Superior temporal gyrus (tissue), 1 donor: ENCODE results near the gene ITPK1.
A peak's percentile ranks its signal among the peaks of the same experiment; 100 is the strongest.
"Not testable (repeated sequence)": the region's sequence is repeated elsewhere in the genome, so short reads cannot be mapped to it uniquely, and the experiment has no call there.

Source experiments
- DNase-seq: peaks from one replicate; pipeline ENCODE4 v3.0.0-alpha.2; 2016; ENCODE audit errors: extremely low spot score

Gene ITPK1

GRCh38 chr14:93131257-93131820, 15.6 kb upstream of the ITPK1 start:
- not testable (repeated sequence) for DNase-seq

- no peak for DNase-seq
Observed at GRCh38 chr14:93128725-93129459, 13.2 kb upstream of the ITPK1 start.

- no peak for DNase-seq
Observed at GRCh38 chr14:93126111-93126510, 10.4 kb upstream of the ITPK1 start.

DNA sequence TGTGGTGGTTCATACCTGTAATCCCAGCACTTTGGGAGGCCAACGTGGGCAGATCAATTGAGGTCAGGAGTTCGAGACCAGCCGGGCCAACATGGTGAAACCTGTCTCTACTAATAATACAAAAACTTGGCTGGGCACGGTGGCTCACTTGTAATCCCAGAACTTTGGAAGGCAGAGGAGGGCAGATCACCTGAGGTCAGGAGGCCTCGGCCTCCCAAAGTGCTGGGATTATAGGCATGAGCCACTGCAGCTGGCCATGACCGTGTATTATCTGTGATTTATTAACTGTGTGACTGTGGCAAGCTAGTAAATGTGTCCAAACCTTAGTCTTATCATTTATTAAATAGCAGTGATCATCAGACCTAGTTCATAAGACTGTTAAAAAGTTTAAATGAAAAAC, 7.1 kb upstream of the ITPK1 start:
- no peak for DNase-seq

DNA sequence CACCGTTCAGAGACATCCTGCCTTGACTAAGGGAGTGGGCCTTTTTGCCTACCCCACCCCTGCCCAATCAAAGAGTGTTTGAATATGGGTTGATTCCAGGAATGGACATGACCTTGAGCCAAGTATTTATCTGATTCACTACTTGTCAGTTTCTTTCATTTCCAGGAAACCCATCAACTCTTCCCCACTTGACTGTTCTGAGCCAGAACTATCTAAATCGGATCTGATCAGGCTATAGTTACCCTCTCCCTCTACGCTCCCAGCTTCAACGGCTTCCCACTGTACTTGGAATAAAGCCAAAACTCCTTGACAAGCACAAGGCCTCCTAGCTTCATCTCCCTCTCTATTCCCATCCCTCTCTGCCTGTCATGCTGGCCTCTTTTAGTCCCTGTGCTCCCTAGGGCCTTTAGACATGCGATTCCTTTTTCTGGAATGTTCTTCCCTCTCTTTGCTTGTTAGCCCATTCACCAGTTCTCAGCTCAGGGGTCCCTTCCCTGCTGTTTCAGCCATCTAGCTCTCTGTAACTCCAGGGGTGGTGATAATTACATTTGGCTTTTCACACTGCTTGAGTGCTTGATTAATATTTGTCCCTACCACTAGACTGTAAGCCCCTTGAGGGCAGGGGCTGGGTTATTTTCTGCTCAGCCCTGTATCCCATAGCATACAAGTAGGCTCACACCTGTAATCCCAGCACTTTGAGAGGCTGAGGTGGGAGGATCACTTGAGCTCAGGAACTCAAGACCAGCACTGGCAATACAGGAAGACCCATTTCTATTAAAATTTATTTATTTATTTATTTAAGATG, 5.5 kb upstream of the ITPK1 start:
- DNase-seq: no peak

- DNase-seq: no peak
Observed at GRCh38 chr14:93120517-93120916, 4.8 kb upstream of the ITPK1 start.

DNA sequence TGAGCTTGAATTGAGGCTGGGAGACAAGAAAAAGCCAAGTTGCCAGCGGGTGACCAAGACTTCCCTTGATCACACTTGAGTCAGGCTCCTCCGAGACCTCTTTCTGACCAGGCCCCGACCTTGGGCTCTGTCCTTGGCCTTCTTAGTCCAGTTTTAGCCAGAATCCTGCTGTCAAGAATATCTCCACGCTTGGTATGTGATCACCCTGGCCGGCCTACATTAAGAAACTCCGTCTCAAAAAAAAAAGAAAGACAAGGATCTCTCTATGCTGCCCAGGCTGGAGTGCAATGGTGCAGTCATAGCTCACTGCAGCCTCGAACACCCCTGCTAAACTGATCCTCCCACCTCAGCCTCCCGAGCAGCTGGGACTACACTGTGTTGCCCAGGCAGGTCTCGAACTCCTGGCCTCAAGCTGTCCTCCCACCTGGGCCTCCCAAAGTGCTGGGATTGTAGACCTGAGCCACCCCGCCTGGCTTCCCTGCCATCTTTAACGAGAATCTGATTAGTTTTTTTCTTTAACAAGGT, 1.0 kb upstream of the ITPK1 start:
- no peak for DNase-seq

DNA sequence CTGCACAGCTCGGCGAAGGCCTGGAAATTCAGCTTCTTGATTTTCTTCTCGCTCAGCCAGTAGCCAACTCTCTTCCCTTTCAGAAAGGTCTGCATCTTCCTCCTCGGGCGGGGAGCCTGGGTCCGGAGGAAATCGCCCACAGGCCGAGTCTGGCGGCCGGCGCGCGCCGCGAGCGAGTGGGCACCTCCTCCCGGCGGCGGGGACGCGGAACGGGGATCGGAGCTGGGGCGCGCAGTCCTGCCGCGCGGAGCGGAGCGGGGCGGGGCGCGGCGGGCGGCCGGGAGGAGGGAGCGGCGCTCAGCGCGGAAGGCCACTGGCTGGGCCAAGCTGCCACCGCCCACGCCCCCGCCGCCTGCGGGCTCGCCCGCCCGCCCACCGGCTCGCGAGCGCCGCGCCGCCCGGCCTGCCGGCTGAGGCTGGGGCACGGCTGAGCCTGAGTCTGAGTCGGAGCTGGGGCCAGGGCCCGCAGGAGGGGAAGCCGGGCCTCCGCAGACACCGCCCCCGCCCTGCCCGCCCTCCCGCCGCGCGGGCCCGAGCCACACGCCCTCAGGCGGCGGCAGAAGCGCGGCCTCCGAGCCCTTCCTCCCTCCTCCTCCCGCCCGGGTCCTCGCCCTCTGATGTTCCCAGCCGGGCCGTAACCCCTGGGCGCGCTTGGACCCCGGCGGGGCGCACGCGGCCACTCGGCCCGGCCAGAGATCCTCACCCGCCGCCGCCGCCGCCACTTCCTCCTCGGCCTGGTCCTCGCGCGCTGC, 480 bp downstream of the ITPK1 start:
- DNase-seq: peak; percentile 87

DNA sequence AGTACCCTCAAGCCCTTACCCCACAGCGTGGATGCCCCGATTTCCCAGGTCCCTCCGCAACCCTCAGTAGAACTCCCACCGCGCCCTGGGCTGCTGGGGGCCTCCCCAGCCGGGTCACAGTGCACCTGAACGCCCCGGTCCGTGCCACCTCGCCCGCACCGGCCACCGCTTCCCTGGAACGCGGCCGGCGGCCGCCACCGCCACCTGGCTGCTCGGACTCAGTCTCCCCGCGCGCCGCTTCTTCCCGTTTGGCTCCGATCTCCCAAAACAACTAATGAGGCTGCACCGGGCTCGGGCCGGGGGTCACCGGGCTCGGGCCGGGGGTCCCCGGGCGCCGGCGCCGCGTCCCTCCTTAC, 1.0 kb downstream of the ITPK1 start:
- DNase-seq: no peak

GRCh38 chr14:93114068-93114710, 1.5 kb downstream of the ITPK1 start:
- DNase-seq: peak; percentile 56

DNA sequence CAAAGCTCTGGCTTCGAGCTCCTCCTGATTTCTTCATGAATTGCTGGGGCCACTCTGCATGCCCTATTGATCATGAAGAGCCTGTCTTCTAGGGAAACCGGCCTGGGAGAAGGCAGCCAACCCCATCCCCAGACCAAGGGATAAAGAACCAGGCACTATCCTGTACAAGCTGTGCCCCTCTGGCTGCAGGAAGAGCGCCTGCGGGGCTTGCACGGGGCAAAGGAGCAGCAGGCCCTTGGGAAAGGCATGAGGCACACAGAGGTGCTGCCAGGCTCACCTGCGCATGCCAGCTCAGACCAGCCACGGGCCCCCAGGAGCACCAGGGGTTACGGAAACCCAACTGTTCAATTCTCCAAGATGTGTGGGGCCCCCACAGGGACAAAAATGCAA, 2.1 kb downstream of the ITPK1 start:
- no peak for DNase-seq

GRCh38 chr14:93112891-93113677, 2.6 kb downstream of the ITPK1 start:
- DNase-seq: peak; percentile 97

DNA sequence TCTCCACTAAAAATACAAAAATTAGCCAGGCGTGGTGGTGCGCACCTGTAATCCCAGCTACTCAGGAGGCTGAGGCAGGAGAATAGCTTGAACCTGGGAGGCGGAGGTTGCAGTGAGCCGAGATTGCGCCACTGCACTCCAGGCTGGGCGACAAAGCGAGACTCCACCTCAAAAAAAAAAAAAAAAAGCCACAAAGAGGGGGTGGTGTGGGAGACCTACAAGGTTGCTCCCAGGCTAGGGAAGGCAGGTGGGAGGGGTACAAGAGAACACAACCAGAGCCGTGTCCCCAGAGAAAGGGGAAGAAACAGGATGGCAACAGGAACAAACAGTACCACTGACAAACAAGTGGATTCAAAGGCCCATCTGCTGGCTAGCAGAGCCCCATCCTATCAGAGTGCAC, 4.2 kb downstream of the ITPK1 start:
- not testable (repeated sequence) for DNase-seq

DNA sequence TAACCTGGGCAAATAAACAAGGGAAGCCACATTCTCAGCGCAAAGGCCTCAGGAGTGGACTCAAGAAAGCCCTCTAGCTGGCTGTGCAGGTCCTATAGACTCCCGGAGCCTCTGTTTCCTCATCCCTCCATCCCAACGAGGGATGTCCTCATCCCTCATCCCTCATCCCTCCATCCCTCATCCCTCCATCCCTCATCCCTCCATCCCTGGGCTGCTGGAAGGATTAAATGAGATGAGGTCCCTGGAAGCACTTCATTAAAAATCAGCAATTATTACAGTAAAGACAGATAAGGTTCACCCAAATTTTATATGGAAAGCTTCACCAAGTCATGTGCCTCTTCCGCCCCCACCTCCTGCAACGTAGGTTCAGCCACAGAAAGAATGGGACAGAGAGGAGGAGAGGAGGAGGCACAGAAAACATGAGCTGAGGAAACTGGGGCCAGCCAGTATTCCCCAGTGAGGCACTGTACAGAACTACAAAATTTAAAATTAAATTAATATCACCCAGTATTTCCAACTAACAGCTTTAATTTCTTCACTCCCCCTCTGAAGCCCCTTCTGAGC, 4.8 kb downstream of the ITPK1 start:
- no peak for DNase-seq

DNA sequence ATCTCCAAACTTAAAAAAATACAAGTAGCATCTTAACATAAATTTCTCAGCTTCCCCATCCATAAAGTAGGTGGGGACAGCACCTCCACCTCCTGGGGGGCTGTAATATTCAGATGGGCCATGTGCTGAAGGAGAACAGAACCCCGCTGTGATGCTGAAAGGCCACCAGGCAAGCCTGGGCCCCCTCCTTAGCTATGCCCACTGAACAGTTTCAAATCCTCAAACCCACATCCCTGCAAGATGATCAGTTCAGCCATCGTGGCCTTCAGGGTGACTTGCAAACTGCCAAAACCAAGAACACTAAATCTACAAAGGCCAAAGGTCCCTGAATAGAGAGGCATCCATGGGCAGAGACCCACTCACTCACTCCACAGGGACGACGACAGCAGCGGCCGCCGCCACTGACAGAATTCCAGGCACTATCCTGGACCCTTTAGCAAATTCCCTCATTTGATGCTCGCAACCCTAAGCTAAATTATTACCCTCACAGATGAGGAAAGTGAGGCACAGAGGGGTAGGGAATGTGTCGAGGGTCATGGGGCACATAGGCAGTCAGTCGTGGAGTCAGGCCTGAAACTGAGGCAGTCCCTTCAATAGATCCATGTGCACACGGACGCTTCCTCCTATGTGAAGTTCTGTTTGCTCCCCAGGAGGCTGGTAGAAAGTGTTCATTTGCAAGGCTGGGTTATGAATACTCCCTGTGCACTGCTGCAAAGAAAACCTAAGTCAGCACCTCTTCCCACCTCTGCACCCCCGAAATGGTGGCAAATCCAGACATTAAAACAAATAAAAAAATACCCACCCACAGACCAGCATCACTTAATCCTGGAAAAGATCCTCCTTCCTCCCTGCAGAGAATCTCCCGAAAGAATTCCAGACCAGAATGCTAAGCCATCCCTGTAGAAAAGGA, 5.9 kb downstream of the ITPK1 start:
- no peak for DNase-seq

- DNase-seq: no peak
Observed at GRCh38 chr14:93108105-93108504, 7.6 kb downstream of the ITPK1 start.

GRCh38 chr14:93107453-93107852, 8.3 kb downstream of the ITPK1 start:
- DNase-seq: no peak

GRCh38 chr14:93106541-93107156, 9.1 kb downstream of the ITPK1 start:
- DNase-seq: no peak

- DNase-seq: not testable (repeated sequence)
Observed at GRCh38 chr14:93105856-93106255, 9.9 kb downstream of the ITPK1 start.
